ENCODE measurements around the gene FAM120B. TPM values are rescaled to one million over a fixed set of nuclear protein-coding genes. Genes with fewer than 3 reads are reported as not detected.

Gene FAM120B
- total RNA-seq, 4 donors from 2014 or later: 21.8 to 25.7 (median 22.7) TPM

- no peak overlapping the region for H3K4me3 ChIP-seq (ENCODE audit: low read depth, poor library complexity, severe bottlenecking)
- no peak for TF ChIP-seq CTCF (IDR thresholded peaks at IDR 0.05)
- TF ChIP-seq POLR2A (IDR thresholded peaks at IDR 0.05): no peak
- 0 to 2% methylated on average over 4 to 15 of the region's 15 CpGs for WGBS, 2 donors
- peak; percentile 82 to 93 for DNase-seq (ENCODE audit: low spot score in 2 of 2)
- intact Hi-C loops (cut with DNase I; ENCODE audit: low total_unique reads): no loop called here
Measured at GRCh38 chr6:170438402-170438753, 131.8 kb downstream of the FAM120B start.

GRCh38 chr6:170438861-170439260 lies 132.3 kb downstream of the FAM120B start:
- intact Hi-C loops (cut with DNase I; ENCODE audit: low total_unique reads): no loop called here
- H3K4me3 ChIP-seq (ENCODE audit: low read depth, poor library complexity, severe bottlenecking): no peak overlapping the region
- no peak for TF ChIP-seq POLR2A (IDR thresholded peaks at IDR 0.05)
- no peak for TF ChIP-seq CTCF (IDR thresholded peaks at IDR 0.05)
- peak in 1 of 2 donors; percentile 81 for DNase-seq (ENCODE audit: low spot score in 2 of 2)

GRCh38 chr6:170439366-170440361 lies 133.1 kb downstream of the FAM120B start:
- DNase-seq (ENCODE audit: low spot score in 2 of 2): peak in 1 of 2 donors; percentile 83
- WGBS, 2 donors: 89 to 92% methylated on average over 17 to 21 of the region's 21 CpGs
- H3K4me3 ChIP-seq (ENCODE audit: low read depth, poor library complexity, severe bottlenecking): no peak overlapping the region
- TF ChIP-seq CTCF (IDR thresholded peaks at IDR 0.05): no peak
- intact Hi-C loops (cut with DNase I; ENCODE audit: low total_unique reads): no loop called here

GRCh38 chr6:170440437-170440836 lies 133.9 kb downstream of the FAM120B start:
- no peak overlapping the region for H3K4me3 ChIP-seq (ENCODE audit: low read depth, poor library complexity, severe bottlenecking)
- intact Hi-C loops (cut with DNase I; ENCODE audit: low total_unique reads): no loop called here
- 93 to 94% methylated on average over 14 of the region's 14 CpGs for WGBS, 2 donors
- peak in 1 of 2 donors; percentile 81 for DNase-seq (ENCODE audit: low spot score in 2 of 2)
- TF ChIP-seq CTCF (IDR thresholded peaks at IDR 0.05): no peak

- DNase-seq (ENCODE audit: low spot score in 2 of 2): no peak
- TF ChIP-seq POLR2A (IDR thresholded peaks at IDR 0.05) (no peak), CTCF (IDR thresholded peaks at IDR 0.05) (no peak)
- intact Hi-C loops (cut with DNase I; ENCODE audit: low total_unique reads): no loop called here
- no peak overlapping the region for H3K4me3 ChIP-seq (ENCODE audit: low read depth, poor library complexity, severe bottlenecking)
- 71 to 79% methylated on average over 3 of the region's 3 CpGs for WGBS, 2 donors
Measured at GRCh38 chr6:170441316-170441715, 134.8 kb downstream of the FAM120B start.
